WTC11 (cell line): ENCODE data around the gene PTPA. TPM values are rescaled to one million over a fixed set of nuclear protein-coding genes. Genes with fewer than 3 reads are reported as not detected.

Experiments
- AFF4 ChIP-seq: sonication (generic); formaldehyde crosslinking; IDR thresholded peaks from 2 replicates; pipeline ENCODE4 v1.8.1; 2023; ENCODE audit warnings: mild to moderate bottlenecking, missing genetic modification reagents, borderline replicate concordance
- ATF2 ChIP-seq: sonication (generic); formaldehyde crosslinking; IDR thresholded peaks from 2 replicates; pipeline ENCODE4 v1.8.1; 2022; ENCODE audit warnings: low read depth, missing genetic modification reagents, borderline replicate concordance
- CREM ChIP-seq: sonication (generic); formaldehyde crosslinking; IDR thresholded peaks from 2 replicates; pipeline ENCODE4 v1.8.1; 2022; ENCODE audit warnings: mild to moderate bottlenecking, missing genetic modification reagents, moderate library complexity
- E2F1 ChIP-seq: sonication (generic); formaldehyde crosslinking; IDR thresholded peaks from 2 replicates; pipeline ENCODE4 v1.8.0; 2022; ENCODE audit warnings: mild to moderate bottlenecking, missing genetic modification reagents
- ETV6 ChIP-seq: sonication (generic); formaldehyde crosslinking; IDR thresholded peaks from 2 replicates; pipeline ENCODE4 v1.8.1; 2022; ENCODE audit warnings: mild to moderate bottlenecking, missing genetic modification reagents
- GRHL2 ChIP-seq: fragments of 250-450 bp; sonication (Bioruptor Pico); IDR thresholded peaks from 2 replicates; pipeline ENCODE4 v1.8.0; 2022; ENCODE audit warnings: mild to moderate bottlenecking, moderate library complexity; ENCODE audit not compliant: insufficient replicate concordance, severe bottlenecking
- GTF2I ChIP-seq: fragments of 250-450 bp; sonication (Bioruptor Pico); conservative IDR thresholded peaks from 2 replicates; pipeline ENCODE4 v1.4.0; 2021; ENCODE audit warnings: mild to moderate bottlenecking
- JAZF1 ChIP-seq: fragments of 250-450 bp; sonication (Bioruptor Pico); IDR thresholded peaks from 2 replicates; pipeline ENCODE4 v1.9.0; 2021; ENCODE audit warnings: moderate library complexity, mild to moderate bottlenecking, inconsistent platforms
- KAT7 ChIP-seq: sonication (generic); formaldehyde crosslinking; IDR thresholded peaks from 2 replicates; pipeline ENCODE4 v1.8.1; 2023; ENCODE audit warnings: missing genetic modification reagents, mild to moderate bottlenecking, borderline replicate concordance
- NR2C2 ChIP-seq: sonication (generic); formaldehyde crosslinking; IDR thresholded peaks from 2 replicates; pipeline ENCODE4 v1.8.0; 2022; ENCODE audit warnings: mild to moderate bottlenecking, missing genetic modification reagents
- NR3C1 ChIP-seq: sonication (generic); formaldehyde crosslinking; conservative IDR thresholded peaks from 2 replicates; pipeline ENCODE4 v1.8.1; 2023; ENCODE audit warnings: low read depth, mild to moderate bottlenecking, missing genetic modification reagents
- RORB ChIP-seq: fragments of 250-450 bp; sonication (Bioruptor Pico); IDR thresholded peaks from 2 replicates; pipeline ENCODE4 v1.9.0; 2021; ENCODE audit warnings: mild to moderate bottlenecking
- SOX15 ChIP-seq: fragments of 250-450 bp; sonication (Bioruptor Pico); IDR thresholded peaks from 2 replicates; pipeline ENCODE4 v1.9.0; 2021; ENCODE audit warnings: mild to moderate bottlenecking
- TCF7 ChIP-seq: sonication (generic); formaldehyde crosslinking; IDR thresholded peaks from 2 replicates; pipeline ENCODE4 v1.8.0; 2022; ENCODE audit warnings: mild to moderate bottlenecking, low read depth, missing genetic modification reagents, moderate library complexity
- USF1 ChIP-seq: sonication (generic); formaldehyde crosslinking; IDR thresholded peaks from 2 replicates; pipeline ENCODE4 v1.8.0; 2022; ENCODE audit warnings: mild to moderate bottlenecking, missing genetic modification reagents
- ZBTB43 ChIP-seq: sonication (generic); formaldehyde crosslinking; IDR thresholded peaks from 2 replicates; pipeline ENCODE4 v1.8.1; 2023; ENCODE audit warnings: mild to moderate bottlenecking, missing genetic modification reagents
- ZNF219 ChIP-seq: sonication (generic); formaldehyde crosslinking; IDR thresholded peaks from 2 replicates; pipeline ENCODE4 v1.8.0; 2023; ENCODE audit warnings: missing genetic modification reagents, mild to moderate bottlenecking, borderline replicate concordance
- ZNF263 ChIP-seq: sonication (generic); formaldehyde crosslinking; IDR thresholded peaks from 2 replicates; pipeline ENCODE4 v1.8.1; 2022; ENCODE audit warnings: low read depth, mild to moderate bottlenecking, moderate library complexity, missing genetic modification reagents
- ZNF532 ChIP-seq: fragments of 250-450 bp; sonication (Bioruptor Pico); IDR thresholded peaks from 2 replicates; pipeline ENCODE4 v1.9.0; 2021; ENCODE audit warnings: mild to moderate bottlenecking, borderline replicate concordance
- ZSCAN18 ChIP-seq: fragments of 250-450 bp; sonication (Bioruptor Pico); IDR thresholded peaks from 2 replicates; pipeline ENCODE4 v2.1.2; 2022; ENCODE audit warnings: mild to moderate bottlenecking, moderate library complexity
- total RNA-seq: library from RNA; stranded (reverse); gene quantifications from 3 replicates; pipeline ENCODE4 v1.2.3, GENCODE V29; 2021

PTPA gene
- total RNA-seq, 1 experiment from 2014 or later, result 186 TPM

- TF ChIP-seq AFF4 (CRISPR knock-in tag) (no peak), KAT7 (CRISPR knock-in tag) (no peak), ZNF219 (no peak), ZBTB43 (CRISPR knock-in tag) (no peak), GRHL2 (CRISPR knock-in tag) (no peak), CREM (CRISPR knock-in tag) (no peak), GTF2I (no peak), ZNF263 (CRISPR knock-in tag) (no peak), ZSCAN18 (CRISPR knock-in tag) (no peak), ZNF532 (0 out of 2 replicates have a peak, but pooled peaks have one; percentile 14), E2F1 (0 out of 2 replicates have a peak, but pooled peaks have one; percentile 52), NR3C1 (CRISPR knock-in tag) (no peak), TCF7 (CRISPR knock-in tag) (no peak), JAZF1 (CRISPR knock-in tag) (no peak), SOX15 (CRISPR knock-in tag) (no peak), ATF2 (CRISPR knock-in tag) (no peak), ETV6 (CRISPR knock-in tag) (0 out of 2 replicates have a peak, but pooled peaks have one; percentile 39), RORB (CRISPR knock-in tag) (no peak), USF1 (CRISPR knock-in tag) (peak; percentile 63; the same call in 1 of the 2 replicates), NR2C2 (CRISPR knock-in tag) (no peak)
Observed at GRCh38 chr9:129100383-129101169, 10.6 kb upstream of the PTPA start (continued).
